H1 (cell line): ENCODE data around the gene TERF2IP. TPM values are rescaled to one million over a fixed set of nuclear protein-coding genes. Genes with fewer than 3 reads are reported as not detected.

Experiments used
- CTCF ChIA-PET: fragments of 300-600 bp; sonication (Branson Sonifier 250); formaldehyde crosslinking; loops from one replicate; lab custom pipeline; 2021; ENCODE audit not compliant: partially characterized antibody; lab: Charles Lee
- POLR2A ChIA-PET: fragments of 300-600 bp; sonication (Branson Sonifier 250); formaldehyde crosslinking; loops from one replicate; lab custom pipeline; 2021; ENCODE audit warnings: inconsistent platforms; ENCODE audit not compliant: partially characterized antibody; lab: Charles Lee
- DNase-seq, 2 experiments: peaks; one replicate each; pipeline versions ENCODE4 v3.0.0 to v3.0.0-alpha.2; 2010 to 2022; ENCODE audit warnings: low spot score in 2 of 2, low read depth in 1 of 2, mixed read lengths in 1 of 2
- FAIRE-seq: peaks from 2 replicates; lab custom pipeline; 2011; peaks lifted over from hg19 to GRCh38; lab: Jason Lieb, UNC
- H2AFZ ChIP-seq: 2 replicates; pipeline ENCODE4 v1.8.1; 2012; ENCODE audit warnings: low read length, inconsistent platforms
- H2AK5ac ChIP-seq: 2 replicates; pipeline ENCODE4 v1.6.1; 2013; ENCODE audit warnings: low read depth, low read length
- H2BK120ac ChIP-seq: replicated peaks from 2 replicates; pipeline ENCODE3; 2013; ENCODE audit warnings: low read depth, low read length, inconsistent platforms
- H2BK12ac ChIP-seq: 2 replicates; pipeline ENCODE4 v1.6.1; 2013; ENCODE audit warnings: low read depth, low read length
- H2BK15ac ChIP-seq: 2 replicates; pipeline ENCODE4 v1.6.1; 2013; ENCODE audit warnings: low read length
- H2BK20ac ChIP-seq: 2 replicates; pipeline ENCODE4 v1.6.1; 2013; ENCODE audit warnings: low read length
- H2BK5ac ChIP-seq: 2 replicates; pipeline ENCODE4 v1.6.1; 2013; ENCODE audit warnings: low read depth, low read length
- H3K14ac ChIP-seq: 2 replicates; pipeline ENCODE4 v1.6.1; 2013; ENCODE audit warnings: inconsistent platforms; ENCODE audit not compliant: insufficient read length
- H3K18ac ChIP-seq: 2 replicates; pipeline ENCODE4 v1.6.1; 2013; ENCODE audit warnings: low read length; ENCODE audit errors: extremely low read depth
- H3K23ac ChIP-seq: 2 replicates; pipeline ENCODE4 v1.6.1; 2013; ENCODE audit warnings: inconsistent platforms; ENCODE audit not compliant: insufficient read length
- H3K23me2 ChIP-seq: 2 replicates; pipeline ENCODE4 v1.6.1; 2013; ENCODE audit warnings: low read depth, low read length
- H3K27ac ChIP-seq: 2 replicates; pipeline ENCODE4 v1.6.1; 2011; ENCODE audit warnings: low read depth, low read length, inconsistent platforms
- H3K27me3 ChIP-seq, 4 experiments: replicated peaks in 1 of 4; 1 replicate in 1 of 4; 2 replicates in 3 of 4; pipeline versions ENCODE4 v1.6.1 to v1.8.1; 2011 to 2013; ENCODE audit warnings: low read length in 3 of 4, mild to moderate bottlenecking in 3 of 4, inconsistent platforms in 2 of 4, mixed read lengths in 2 of 4, moderate library complexity in 1 of 4; ENCODE audit not compliant: control insufficient read depth in 3 of 4, insufficient read depth in 3 of 4; ENCODE audit errors: extremely low read depth in 1 of 4
- H3K36me3 ChIP-seq, 4 experiments: 2 replicates each; pipeline versions ENCODE4 v1.6.1 to v1.8.1; 2011 to 2013; ENCODE audit warnings: mild to moderate bottlenecking in 4 of 4, low read length in 3 of 4, moderate library complexity in 2 of 4, control low read depth in 1 of 4, inconsistent platforms in 1 of 4; ENCODE audit not compliant: insufficient read depth in 4 of 4, control insufficient read depth in 2 of 4
- H3K4ac ChIP-seq: replicated peaks from 2 replicates; pipeline ENCODE3; 2013; ENCODE audit warnings: low read length, low read depth, mixed read lengths, inconsistent platforms; ENCODE audit not compliant: insufficient read length
- H3K4me1 ChIP-seq, 4 experiments: replicated peaks in 1 of 4; 1 replicate in 1 of 4; 2 replicates in 3 of 4; pipeline versions ENCODE4 v1.6.1 to v1.8.1; 2011 to 2013; ENCODE audit warnings: low read length in 3 of 4, inconsistent platforms in 2 of 4, mixed read lengths in 1 of 4; ENCODE audit not compliant: insufficient read depth in 4 of 4, control insufficient read depth in 3 of 4
- H3K4me2 ChIP-seq, 2 experiments: 2 replicates each; pipeline versions ENCODE4 v1.6.1 to v1.8.1; 2011 to 2013; ENCODE audit warnings: low read depth in 2 of 2, low read length in 2 of 2, control low read depth in 1 of 2, inconsistent platforms in 1 of 2, mild to moderate bottlenecking in 1 of 2; ENCODE audit not compliant: insufficient read depth in 1 of 2
- H3K4me3 ChIP-seq, 4 experiments: fragments of 200-600, 300-600 bp in 1 of 4; sonication (generic), shearing (Covaris generic), sonication (Bioruptor Twin) in 1 of 4; 2 replicates each; pipeline versions ENCODE4 v1.5.1 to v1.8.1; 2011 to 2016; ENCODE audit warnings: low read length in 4 of 4, low read depth in 3 of 4, control low read depth in 2 of 4, inconsistent platforms in 2 of 4, mild to moderate bottlenecking in 2 of 4, mixed read lengths in 1 of 4, moderate library complexity in 1 of 4; ENCODE audit not compliant: insufficient read depth in 2 of 4; ENCODE audit errors: extremely low read depth in 1 of 4
- H3K56ac ChIP-seq: replicated peaks from 2 replicates; pipeline ENCODE3; 2013; ENCODE audit warnings: low read depth, mild to moderate bottlenecking, mixed read lengths, low read length, inconsistent platforms; ENCODE audit not compliant: insufficient read length
- H3K79me1 ChIP-seq: 2 replicates; pipeline ENCODE4 v1.6.1; 2013; ENCODE audit warnings: low read depth, low read length, control low read depth
- H3K79me2 ChIP-seq, 2 experiments: 2 replicates each; pipeline versions ENCODE4 v1.6.1 to v1.8.1; 2012 to 2013; ENCODE audit warnings: low read length in 2 of 2, mild to moderate bottlenecking in 2 of 2, inconsistent platforms in 1 of 2; ENCODE audit not compliant: insufficient read depth in 2 of 2, control insufficient read depth in 1 of 2
- H3K9ac ChIP-seq, 4 experiments: replicated peaks in 1 of 4; 1 replicate in 1 of 4; 2 replicates in 3 of 4; pipeline versions ENCODE4 v1.6.1 to v1.8.1; 2011 to 2013; ENCODE audit warnings: low read depth in 3 of 4, low read length in 3 of 4, control low read depth in 2 of 4, mild to moderate bottlenecking in 2 of 4, moderate library complexity in 2 of 4, inconsistent platforms in 1 of 4; ENCODE audit errors: extremely low read depth in 1 of 4
- H3K9me3 ChIP-seq, 2 experiments: 2 replicates each; pipeline versions ENCODE4 v1.6.1 to v1.8.1; 2012 to 2013; ENCODE audit warnings: mild to moderate bottlenecking in 2 of 2, moderate library complexity in 2 of 2, control low read depth in 1 of 2, inconsistent platforms in 1 of 2, low read depth in 1 of 2, low read length in 1 of 2, mixed read lengths in 1 of 2; ENCODE audit not compliant: insufficient read depth in 2 of 2
- H4K20me1 ChIP-seq, 2 experiments: replicated peaks in 1 of 2; 2 replicates each; pipeline versions ENCODE3 to v1.8.1; 2011 to 2013; ENCODE audit warnings: inconsistent platforms in 2 of 2, low read length in 2 of 2, mild to moderate bottlenecking in 1 of 2; ENCODE audit not compliant: insufficient read depth in 2 of 2, control insufficient read depth in 1 of 2
- H4K5ac ChIP-seq: 2 replicates; pipeline ENCODE4 v1.6.1; 2013; ENCODE audit warnings: low read length, low read depth, mixed read lengths, inconsistent platforms; ENCODE audit not compliant: insufficient read length
- H4K8ac ChIP-seq: 2 replicates; pipeline ENCODE4 v1.8.0; 2013; ENCODE audit warnings: mild to moderate bottlenecking, moderate library complexity, low read length, inconsistent platforms; ENCODE audit not compliant: insufficient read depth; ENCODE audit errors: extremely low read depth
- H4K91ac ChIP-seq: replicated peaks from 2 replicates; pipeline ENCODE3; 2013; ENCODE audit warnings: low read length, mixed read lengths, inconsistent platforms; ENCODE audit not compliant: insufficient read length
- ATF2 ChIP-seq: IDR thresholded peaks from 2 replicates; pipeline ENCODE4 v1.6.1; 2012; ENCODE audit warnings: low read length, inconsistent platforms
- ATF3 ChIP-seq: IDR thresholded peaks from 2 replicates; pipeline ENCODE4 v1.6.1; 2011; ENCODE audit warnings: low read depth, mild to moderate bottlenecking, low read length; ENCODE audit not compliant: insufficient read depth
- CTCF ChIP-seq, 3 experiments: IDR thresholded peaks; 1 replicate in 2 of 3; 2 replicates in 1 of 3; pipeline versions ENCODE4 v1.5.1 to v1.6.1; 2011; ENCODE audit warnings: low read length in 3 of 3, mild to moderate bottlenecking in 3 of 3, inconsistent platforms in 2 of 3, low read depth in 1 of 3, moderate library complexity in 1 of 3; ENCODE audit not compliant: insufficient read depth in 1 of 3; ENCODE audit errors: control extremely low read depth in 1 of 3
- MAFK ChIP-seq: IDR thresholded peaks from 2 replicates; pipeline ENCODE4 v1.6.1; 2012; ENCODE audit warnings: low read depth, mild to moderate bottlenecking, improper control_type of control experiment, low read length
- POLR2A ChIP-seq, 2 experiments: IDR thresholded peaks; 1 replicate in 1 of 2; 2 replicates in 1 of 2; pipeline ENCODE4 v1.6.1; 2011; ENCODE audit warnings: low read depth in 2 of 2, low read length in 2 of 2, mild to moderate bottlenecking in 2 of 2; ENCODE audit errors: control extremely low read depth in 1 of 2
- POLR2AphosphoS5 ChIP-seq: IDR thresholded peaks from 2 replicates; pipeline ENCODE4 v1.6.1; 2011; ENCODE audit warnings: low read depth, low read length
- SP4 ChIP-seq: IDR thresholded peaks from 2 replicates; pipeline ENCODE4 v1.6.1; 2012; ENCODE audit warnings: low read length, inconsistent platforms
- TBP ChIP-seq: IDR thresholded peaks from 2 replicates; pipeline ENCODE4 v1.6.1; 2011; ENCODE audit warnings: low read depth, low read length, improper control_type of control experiment
- YY1 ChIP-seq: IDR thresholded peaks from 2 replicates; pipeline ENCODE4 v1.6.1; 2011; ENCODE audit warnings: low read depth, mild to moderate bottlenecking, low read length
- WGBS, 2 experiments: shearing (Covaris generic) in 1 of 2; methylation state at CpG; one replicate each; pipeline versions ENCODE4 v1.1.6 to v1.1.7; 2013 to 2015; ENCODE audit warnings: low lambda C conversion rate in 2 of 2, mixed read lengths in 2 of 2, inconsistent platforms in 1 of 2, low coverage in 1 of 2, missing lambda C conversion rate in 1 of 2; ENCODE audit not compliant: insufficient replicate concordance in 2 of 2, insufficient coverage in 1 of 2, insufficient read length in 1 of 2; ENCODE audit errors: extremely low coverage in 1 of 2, missing lambda C conversion rate in 1 of 2; 5-methylcytosine and 5-hydroxymethylcytosine counted together
- polyA plus RNA-seq, 7 experiments: library from polyadenylated mRNA; depleted of rRNA in 3 of 7; stranded (reverse) in 5 of 7; unstranded in 2 of 7; fragments of >200 nt in 5 of 7; fragments of 200-250 nt in 2 of 7; gene quantifications; 1 replicate in 5 of 7; 2 replicates in 1 of 7; 4 replicates in 1 of 7; pipeline versions ENCODE4 v1.2.1 to v1.2.3, GENCODE V29; 2011 to 2013; ENCODE audit warnings: missing spikeins in 2 of 7, mixed read lengths in 2 of 7
- total RNA-seq: library from RNA; stranded (reverse); fragmentation: NEBNext Ultra II Directional; extraction: Animal tissue kit (Norgen Biotek cat#: 25700); gene quantifications from 2 replicates; pipeline ENCODE4 v1.2.1, GENCODE V29; 2021

Gene TERF2IP
- total and polyA plus RNA-seq, 2 of the 8 experiments (the other 6 are each of a cell fraction or from before 2014, with no cell fraction given) = 5.5 to 15.1 TPM

DNA sequence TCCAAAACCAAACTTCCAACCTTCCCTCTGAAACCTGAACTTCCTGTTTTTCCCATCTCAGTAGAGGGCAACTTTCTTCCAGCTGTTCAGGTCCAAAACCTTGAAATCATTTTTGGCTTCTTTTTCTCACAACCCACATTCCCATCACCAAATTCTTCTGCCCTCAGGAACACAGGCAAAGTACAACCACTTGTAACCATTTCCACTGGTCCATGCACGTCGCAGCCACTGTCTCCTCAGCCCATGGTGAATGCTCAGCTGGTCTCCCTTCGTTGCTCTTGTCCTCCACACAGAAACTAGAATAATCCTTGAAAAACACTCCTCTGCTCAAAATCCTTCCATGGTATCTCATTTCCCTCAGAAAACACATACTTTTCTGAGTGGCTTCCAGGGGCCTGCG lies 20.8 kb upstream of the TERF2IP start:
- H3K4me2 ChIP-seq = no peak overlapping the region
- H3K23ac ChIP-seq = no peak overlapping the region
- no peak overlapping the region for H2BK20ac ChIP-seq
- no peak overlapping the region for H3K14ac ChIP-seq
- no peak overlapping the region for H2BK15ac ChIP-seq
- no peak overlapping the region for H3K18ac ChIP-seq
- no peaks in the 10 kb centered on the region for H3K9me3 ChIP-seq
- WGBS, 2 experiments = 97% methylated on average over 4 of the region's 4 CpGs; no CpG with 5 or more reads in 1 of the 2 experiments
- no peak overlapping the region for H2BK12ac ChIP-seq
- H3K79me1 ChIP-seq = no peaks in the 10 kb centered on the region; the same call in 1 of the 2 replicates
- no peak overlapping the region for H2AK5ac ChIP-seq
- no peak overlapping the region for H3K56ac ChIP-seq
- no peak overlapping the region for H3K9ac ChIP-seq
- DNase-seq (no peak), FAIRE-seq (no peak)
- no peak overlapping the region for H3K27ac ChIP-seq
- H4K20me1 ChIP-seq = peaks cover 0 to 5% of the 10 kb centered on the region in 2 experiments
- no peak overlapping the region for H3K4me3 ChIP-seq
- no peak overlapping the region for H4K8ac ChIP-seq
- peaks cover 0 to 4% of the 10 kb centered on the region in 2 experiments; a peak in 1 of 4 replicates for H3K79me2 ChIP-seq
- no peak overlapping the region for H3K4ac ChIP-seq
- H3K36me3 ChIP-seq = peaks cover 41 to 63% (median 53%) of the 10 kb centered on the region in 4 experiments
- CTCF ChIA-PET = interaction anchor here (1.0 kb wide), 1 partner anchor 15 kb away, joined by 3 read pairs; no protein-coding TSS in a partner anchor
- H3K23me2 ChIP-seq = peaks cover 6% of the 10 kb centered on the region
- POLR2A ChIA-PET = interaction anchor here (0.6 to 2.1 kb wide), 4 partner anchors 10 to 92 kb away, joined by 3 to 4 read pairs (median 4); partner anchors contain the start of gene CHST5
- no peak overlapping the region for H2AFZ ChIP-seq
- no peak overlapping the region for H4K91ac ChIP-seq
- H3K4me1 ChIP-seq = peaks cover 0 to 5% (median 4%) of the 10 kb centered on the region in 4 experiments; a peak in 5 of 7 replicates
- no peaks in the 10 kb centered on the region for H3K27me3 ChIP-seq
- H2BK120ac ChIP-seq = no peak overlapping the region
- no peak overlapping the region for H2BK5ac ChIP-seq
- no peak overlapping the region for H4K5ac ChIP-seq
- no peak for TF ChIP-seq ATF2
- TF ChIP-seq POLR2AphosphoS5 = no peak
- TF ChIP-seq POLR2A (IDR thresholded peaks at IDR 0.05; ENCODE audit: control extremely low read depth in 1 of 2, low read depth in 2 of 2, low read length in 2 of 2) = no peak
- no peak for TF ChIP-seq TBP
- no peak for TF ChIP-seq YY1
- no peak for TF ChIP-seq ATF3
- no peak for TF ChIP-seq SP4
- TF ChIP-seq CTCF (IDR thresholded peaks at IDR 0.05; ENCODE audit: control extremely low read depth in 1 of 3, insufficient read depth in 1 of 3, low read depth in 1 of 3, low read length in 3 of 3) = no peak
- no peak for TF ChIP-seq MAFK
